K562 (cell line): ENCODE results near the gene DPP9. TPM values are rescaled to one million over a fixed set of nuclear protein-coding genes. Genes with fewer than 3 reads are reported as not detected.
A peak's percentile ranks its signal among the peaks of the same experiment; 100 is the strongest.

Source experiments
- ASH1L ChIP-seq: fragments of 450-650 bp; IDR thresholded peaks from 2 replicates; pipeline ENCODE4 v1.6.1; 2018; ENCODE audit warnings: borderline replicate concordance, mild to moderate bottlenecking, low read depth; ENCODE audit not compliant: partially characterized antibody
- FOSL1 ChIP-seq: fragments of 200-800 bp; sonication (Bioruptor generic); conservative IDR thresholded peaks from 2 replicates; pipeline ENCODE4 v1.6.1; 2016; ENCODE audit warnings: missing genetic modification characterization, missing compliant biosample characterization
- HNRNPL ChIP-seq: fragments of 200-400 bp; formaldehyde crosslinking; IDR thresholded peaks from 2 replicates; pipeline ENCODE4 v1.6.1; 2017; ENCODE audit warnings: low read depth, mild to moderate bottlenecking, low read length
- KAT7 ChIP-seq: sonication (generic); formaldehyde crosslinking; IDR thresholded peaks from 2 replicates; pipeline ENCODE4 v1.8.0; 2022; ENCODE audit warnings: missing genetic modification reagents, mild to moderate bottlenecking, borderline replicate concordance
- MTF1 ChIP-seq: fragments of 250-450 bp; sonication (Bioruptor Pico); IDR thresholded peaks from 2 replicates; pipeline ENCODE4 v1.9.0; 2021; ENCODE audit warnings: moderate library complexity, mild to moderate bottlenecking, inconsistent platforms, borderline replicate concordance
- PBX2 ChIP-seq, 2 experiments: IDR thresholded peaks in 1 of 2; conservative IDR thresholded peaks in 1 of 2; 2 replicates each; pipeline ENCODE4 v1.6.1; 2016; ENCODE audit warnings: low read depth in 2 of 2, mild to moderate bottlenecking in 1 of 2, missing compliant biosample characterization in 1 of 2, missing genetic modification characterization in 1 of 2, moderate library complexity in 1 of 2
- RFX7 ChIP-seq: fragments of 250-450 bp; sonication (Bioruptor Pico); IDR thresholded peaks from 2 replicates; pipeline ENCODE4 v1.5.1; 2021; ENCODE audit warnings: mild to moderate bottlenecking
- SIN3B ChIP-seq: fragments of 450-650 bp; IDR thresholded peaks from 2 replicates; pipeline ENCODE4 v1.6.1; 2017; ENCODE audit warnings: low read depth, mild to moderate bottlenecking, moderate library complexity
- SRSF3 ChIP-seq: fragments of 200-400 bp; formaldehyde crosslinking; IDR thresholded peaks from 2 replicates; pipeline ENCODE4 v1.6.1; 2016; ENCODE audit warnings: mild to moderate bottlenecking, low read length, moderate library complexity; ENCODE audit not compliant: insufficient read depth
- TCF7 ChIP-seq: sonication (generic); IDR thresholded peaks from 2 replicates; pipeline ENCODE4 v1.6.1; 2016; ENCODE audit warnings: antibody characterized with exemption, borderline replicate concordance
- USF2 ChIP-seq: sonication (generic); formaldehyde crosslinking; IDR thresholded peaks from 2 replicates; pipeline ENCODE4 v1.5.0; 2020; ENCODE audit warnings: missing genetic modification reagents
- ZFP36 ChIP-seq: fragments of 150-350 bp; IDR thresholded peaks from 2 replicates; pipeline ENCODE4 v1.6.1; 2018; ENCODE audit warnings: low read length, low read depth; ENCODE audit not compliant: partially characterized antibody
- ZNF175 ChIP-seq: fragments of 200-800 bp; sonication (Bioruptor generic); IDR thresholded peaks from 2 replicates; pipeline ENCODE4 v1.6.1; 2016; ENCODE audit warnings: low read depth, mild to moderate bottlenecking, missing genetic modification characterization, missing compliant biosample characterization
- ZNF212 ChIP-seq: fragments of 450-650 bp; formaldehyde crosslinking; IDR thresholded peaks from 2 replicates; pipeline ENCODE4 v1.4.0; 2020; ENCODE audit warnings: mild to moderate bottlenecking
- ZNF384 ChIP-seq: IDR thresholded peaks from 2 replicates; pipeline ENCODE4 v1.6.1; 2012; ENCODE audit warnings: low read depth, low read length, improper control_type of control experiment
- polyA plus RNA-seq, 8 experiments: library from polyadenylated mRNA; depleted of rRNA in 4 of 8; stranded (reverse) in 5 of 8; unstranded in 3 of 8; fragments of >200 nt; fragmentation: Nextera tagmentation in 2 of 8; fragmentation: Illumina TruSeq in 1 of 8; extraction: Ambion mirVana in 2 of 8; extraction: Trizol in 1 of 8; gene quantifications; 2 replicates each; pipeline versions ENCODE4 v1.2.1 to v1.2.3, GENCODE V29; 2011 to 2014; ENCODE audit warnings: inconsistent platforms in 1 of 8, missing spikeins in 1 of 8
- total RNA-seq, 7 experiments: library from RNA; depleted of rRNA in 6 of 7; stranded (reverse); fragments of >200 nt in 6 of 7; fragmentation: Illumina TruSeq in 2 of 7; extraction: Trizol in 2 of 7; gene quantifications; 2 replicates each; pipeline versions ENCODE4 v1.2.1 to v1.2.3, GENCODE V29; 2011 to 2021; ENCODE audit warnings: low replicate concordance in 1 of 7
- TF ChIP-seq, protein P1 (sequence below): fragments of 450-650 bp; formaldehyde crosslinking; IDR thresholded peaks from 2 replicates; pipeline ENCODE4 v1.4.0; 2020; ENCODE audit warnings: mild to moderate bottlenecking, moderate library complexity
- TF ChIP-seq, protein P2 (sequence below): fragments of 250-450 bp; sonication (Bioruptor Pico); IDR thresholded peaks from 2 replicates; pipeline ENCODE4 v1.8.0; 2021; ENCODE audit warnings: mild to moderate bottlenecking, moderate library complexity
- TF ChIP-seq, protein P3 (sequence below): fragments of 450-650 bp; IDR thresholded peaks from 2 replicates; pipeline ENCODE4 v1.6.1; 2016; ENCODE audit warnings: borderline replicate concordance

DPP9 gene
- total and polyA plus RNA-seq, 9 of the 15 experiments (the other 6 are each of a cell fraction or from before 2014, with no cell fraction given): 0.90 to 66.7 (median 24.5) TPM

GRCh38 chr19:4638828-4639530 lies 84.7 kb downstream of the DPP9 start, which contains the start of gene TNFAIP8L1 (continued):
- TF ChIP-seq PBX2 (CRISPR knock-in tag; IDR thresholded peaks at IDR 0.05; ENCODE audit: low read depth): no peak
- TF ChIP-seq PBX2 (tag; conservative IDR thresholded peaks at IDR 0.05; ENCODE audit: low read depth): no peak
- no peak for TF ChIP-seq SRSF3
- no peak for TF ChIP-seq SIN3B
- TF ChIP-seq, protein P1, sequence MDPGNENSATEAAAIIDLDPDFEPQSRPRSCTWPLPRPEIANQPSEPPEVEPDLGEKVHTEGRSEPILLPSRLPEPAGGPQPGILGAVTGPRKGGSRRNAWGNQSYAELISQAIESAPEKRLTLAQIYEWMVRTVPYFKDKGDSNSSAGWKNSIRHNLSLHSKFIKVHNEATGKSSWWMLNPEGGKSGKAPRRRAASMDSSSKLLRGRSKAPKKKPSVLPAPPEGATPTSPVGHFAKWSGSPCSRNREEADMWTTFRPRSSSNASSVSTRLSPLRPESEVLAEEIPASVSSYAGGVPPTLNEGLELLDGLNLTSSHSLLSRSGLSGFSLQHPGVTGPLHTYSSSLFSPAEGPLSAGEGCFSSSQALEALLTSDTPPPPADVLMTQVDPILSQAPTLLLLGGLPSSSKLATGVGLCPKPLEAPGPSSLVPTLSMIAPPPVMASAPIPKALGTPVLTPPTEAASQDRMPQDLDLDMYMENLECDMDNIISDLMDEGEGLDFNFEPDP (CRISPR knock-in tag): no peak
- no peak for TF ChIP-seq ZNF384
- TF ChIP-seq USF2 (CRISPR knock-in tag): peak; percentile 76
- TF ChIP-seq TCF7: 0 out of 2 replicates have a peak, but pooled peaks have one; percentile 56
- TF ChIP-seq FOSL1: no peak; the same call in 1 of the 2 replicates
- TF ChIP-seq MTF1: no peak
- TF ChIP-seq HNRNPL: no peak
- TF ChIP-seq ZNF212 (CRISPR knock-in tag): no peak
- TF ChIP-seq ASH1L: peak; percentile 59
- TF ChIP-seq KAT7 (CRISPR knock-in tag): no peak
- TF ChIP-seq, protein P2, sequence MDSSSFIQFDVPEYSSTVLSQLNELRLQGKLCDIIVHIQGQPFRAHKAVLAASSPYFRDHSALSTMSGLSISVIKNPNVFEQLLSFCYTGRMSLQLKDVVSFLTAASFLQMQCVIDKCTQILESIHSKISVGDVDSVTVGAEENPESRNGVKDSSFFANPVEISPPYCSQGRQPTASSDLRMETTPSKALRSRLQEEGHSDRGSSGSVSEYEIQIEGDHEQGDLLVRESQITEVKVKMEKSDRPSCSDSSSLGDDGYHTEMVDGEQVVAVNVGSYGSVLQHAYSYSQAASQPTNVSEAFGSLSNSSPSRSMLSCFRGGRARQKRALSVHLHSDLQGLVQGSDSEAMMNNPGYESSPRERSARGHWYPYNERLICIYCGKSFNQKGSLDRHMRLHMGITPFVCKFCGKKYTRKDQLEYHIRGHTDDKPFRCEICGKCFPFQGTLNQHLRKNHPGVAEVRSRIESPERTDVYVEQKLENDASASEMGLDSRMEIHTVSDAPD (CRISPR knock-in tag): no peak
- no peak for TF ChIP-seq ZNF175
- TF ChIP-seq, protein P3, sequence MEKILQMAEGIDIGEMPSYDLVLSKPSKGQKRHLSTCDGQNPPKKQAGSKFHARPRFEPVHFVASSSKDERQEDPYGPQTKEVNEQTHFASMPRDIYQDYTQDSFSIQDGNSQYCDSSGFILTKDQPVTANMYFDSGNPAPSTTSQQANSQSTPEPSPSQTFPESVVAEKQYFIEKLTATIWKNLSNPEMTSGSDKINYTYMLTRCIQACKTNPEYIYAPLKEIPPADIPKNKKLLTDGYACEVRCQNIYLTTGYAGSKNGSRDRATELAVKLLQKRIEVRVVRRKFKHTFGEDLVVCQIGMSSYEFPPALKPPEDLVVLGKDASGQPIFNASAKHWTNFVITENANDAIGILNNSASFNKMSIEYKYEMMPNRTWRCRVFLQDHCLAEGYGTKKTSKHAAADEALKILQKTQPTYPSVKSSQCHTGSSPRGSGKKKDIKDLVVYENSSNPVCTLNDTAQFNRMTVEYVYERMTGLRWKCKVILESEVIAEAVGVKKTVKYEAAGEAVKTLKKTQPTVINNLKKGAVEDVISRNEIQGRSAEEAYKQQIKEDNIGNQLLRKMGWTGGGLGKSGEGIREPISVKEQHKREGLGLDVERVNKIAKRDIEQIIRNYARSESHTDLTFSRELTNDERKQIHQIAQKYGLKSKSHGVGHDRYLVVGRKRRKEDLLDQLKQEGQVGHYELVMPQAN: peak; percentile 86
- peak; percentile 98 for TF ChIP-seq ZFP36
- no peak for TF ChIP-seq RFX7 (CRISPR knock-in tag)
